HepG2 (cell line): ENCODE measurements around the gene ASZ1.

Experiments
- E2F1 ChIP-seq: sonication (generic); formaldehyde crosslinking; IDR thresholded peaks from 2 replicates; pipeline ENCODE4 v1.5.0; 2020; ENCODE audit warnings: missing genetic modification reagents
- EZH2 ChIP-seq: conservative IDR thresholded peaks from 2 replicates; pipeline ENCODE4 v1.6.1; 2012; ENCODE audit warnings: mild to moderate bottlenecking, low read depth, low read length, moderate library complexity
- MAX ChIP-seq: IDR thresholded peaks from 2 replicates; pipeline ENCODE4 v1.6.1; 2012; ENCODE audit warnings: inconsistent platforms
- MED1 ChIP-seq: sonication (generic); formaldehyde crosslinking; IDR thresholded peaks from 2 replicates; pipeline ENCODE4 v1.4.0; 2020; ENCODE audit warnings: missing genetic modification reagents
- PAX8 ChIP-seq: sonication (generic); formaldehyde crosslinking; IDR thresholded peaks from 2 replicates; pipeline ENCODE4 v1.8.0; 2022; ENCODE audit warnings: mild to moderate bottlenecking, missing genetic modification reagents, borderline replicate concordance
- PCBP2 ChIP-seq: fragments of 200-400 bp; formaldehyde crosslinking; optimal IDR thresholded peaks from 2 replicates; pipeline ENCODE3; 2018; ENCODE audit warnings: low read length, low read depth; ENCODE audit not compliant: poor library complexity, severe bottlenecking
- POLR2A ChIP-seq, 2 experiments: IDR thresholded peaks; 2 replicates each; pipeline ENCODE4 v1.6.1; 2011; ENCODE audit warnings: low read depth in 2 of 2, low read length in 2 of 2, mild to moderate bottlenecking in 1 of 2, moderate library complexity in 1 of 2; ENCODE audit not compliant: insufficient read depth in 1 of 2
- ZNF282 ChIP-seq: fragments of 450-650 bp; IDR thresholded peaks from 2 replicates; pipeline ENCODE4 v1.6.1; 2018; ENCODE audit not compliant: partially characterized antibody
- ZNF331 ChIP-seq: sonication (generic); formaldehyde crosslinking; IDR thresholded peaks from 2 replicates; pipeline ENCODE4 v1.4.0; 2020; ENCODE audit warnings: missing genetic modification reagents
- TF ChIP-seq, protein P1 (sequence below): sonication (generic); formaldehyde crosslinking; IDR thresholded peaks from 2 replicates; pipeline ENCODE4 v1.4.0; 2020; ENCODE audit warnings: mild to moderate bottlenecking, missing genetic modification reagents

DNA sequence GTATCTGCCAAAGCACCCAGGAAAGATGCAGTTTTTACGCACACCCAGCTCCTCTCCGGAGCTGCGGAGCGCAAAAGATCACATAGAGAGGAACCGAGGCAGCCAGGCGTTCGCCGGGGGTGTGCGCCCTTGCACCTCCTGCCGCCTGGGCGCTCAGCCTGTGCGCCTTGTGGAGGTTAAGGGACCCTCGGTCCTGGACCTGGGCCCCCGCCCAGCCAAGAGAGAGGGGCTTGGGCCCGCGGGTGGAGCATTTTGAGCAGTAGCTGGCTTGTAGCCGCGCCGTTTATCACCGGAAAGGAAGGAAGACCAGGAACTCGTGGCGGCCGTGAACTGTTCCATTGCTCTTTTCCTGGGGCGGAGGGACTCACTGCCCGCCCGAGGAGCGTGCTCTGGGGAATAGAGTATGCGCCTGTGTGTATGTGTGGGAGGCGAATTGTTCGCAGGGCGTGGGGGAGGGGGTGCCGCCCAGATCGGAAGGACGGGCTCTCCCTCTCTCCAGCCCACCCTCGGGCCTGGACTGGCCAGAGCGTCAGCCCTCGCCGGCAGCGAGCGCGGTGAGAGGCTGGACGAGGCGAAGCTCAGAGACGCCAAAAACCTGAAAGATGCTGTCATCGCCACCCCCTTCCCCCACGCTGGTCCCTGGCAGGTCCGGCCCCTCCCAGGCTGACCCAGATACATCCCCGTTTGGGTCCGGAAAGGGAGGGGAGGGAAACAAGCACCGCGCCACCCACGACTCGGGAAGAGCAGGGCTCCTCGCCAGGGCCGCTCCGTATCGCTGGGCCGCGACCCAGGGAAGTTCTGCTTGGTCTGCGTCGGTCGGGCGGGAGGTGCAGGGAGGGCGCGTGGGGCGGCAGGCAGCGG is 103.2 kb downstream of the ASZ1 start:
- no peak for TF ChIP-seq PCBP2
- TF ChIP-seq E2F1 (CRISPR knock-in tag) = no peak
- TF ChIP-seq MED1 = no peak
- no peak for TF ChIP-seq PAX8 (CRISPR knock-in tag)
- no peak for TF ChIP-seq EZH2
- TF ChIP-seq, protein P1, sequence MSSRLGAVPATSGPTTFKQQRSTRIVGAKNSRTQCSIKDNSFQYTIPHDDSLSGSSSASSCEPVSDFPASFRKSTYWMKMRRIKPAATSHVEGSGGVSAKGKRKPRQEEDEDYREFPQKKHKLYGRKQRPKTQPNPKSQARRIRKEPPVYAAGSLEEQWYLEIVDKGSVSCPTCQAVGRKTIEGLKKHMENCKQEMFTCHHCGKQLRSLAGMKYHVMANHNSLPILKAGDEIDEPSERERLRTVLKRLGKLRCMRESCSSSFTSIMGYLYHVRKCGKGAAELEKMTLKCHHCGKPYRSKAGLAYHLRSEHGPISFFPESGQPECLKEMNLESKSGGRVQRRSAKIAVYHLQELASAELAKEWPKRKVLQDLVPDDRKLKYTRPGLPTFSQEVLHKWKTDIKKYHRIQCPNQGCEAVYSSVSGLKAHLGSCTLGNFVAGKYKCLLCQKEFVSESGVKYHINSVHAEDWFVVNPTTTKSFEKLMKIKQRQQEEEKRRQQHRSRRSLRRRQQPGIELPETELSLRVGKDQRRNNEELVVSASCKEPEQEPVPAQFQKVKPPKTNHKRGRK (CRISPR knock-in tag) = no peak
- TF ChIP-seq ZNF331 (CRISPR knock-in tag) = no peak
- TF ChIP-seq ZNF282 = no peak
- no peak for TF ChIP-seq POLR2A (IDR thresholded peaks at IDR 0.05; ENCODE audit: insufficient read depth in 1 of 2, low read depth in 2 of 2, low read length in 2 of 2)
- no peak for TF ChIP-seq MAX
